ENCODE results near the gene GLP2R.

DNA sequence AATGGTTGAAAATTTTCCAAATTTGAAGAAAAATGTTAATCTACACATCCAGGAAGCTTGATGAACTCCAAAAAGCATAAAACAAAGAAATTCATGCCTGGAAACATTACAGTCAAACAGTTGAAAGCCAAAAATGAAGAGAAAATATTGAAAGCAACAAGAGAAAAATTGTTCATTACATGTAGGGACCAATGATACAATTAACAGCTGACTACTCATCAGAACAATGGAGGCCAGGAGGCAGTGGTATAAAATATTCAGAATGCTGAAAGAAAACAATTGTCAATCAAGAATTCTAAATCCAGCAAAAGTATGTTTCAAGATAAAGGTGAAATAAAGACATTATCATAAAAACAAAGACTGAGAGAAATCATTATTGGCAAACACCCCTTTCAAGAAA lies 57.7 kb downstream of the GLP2R start:
- TF ChIP-seq, protein P1, sequence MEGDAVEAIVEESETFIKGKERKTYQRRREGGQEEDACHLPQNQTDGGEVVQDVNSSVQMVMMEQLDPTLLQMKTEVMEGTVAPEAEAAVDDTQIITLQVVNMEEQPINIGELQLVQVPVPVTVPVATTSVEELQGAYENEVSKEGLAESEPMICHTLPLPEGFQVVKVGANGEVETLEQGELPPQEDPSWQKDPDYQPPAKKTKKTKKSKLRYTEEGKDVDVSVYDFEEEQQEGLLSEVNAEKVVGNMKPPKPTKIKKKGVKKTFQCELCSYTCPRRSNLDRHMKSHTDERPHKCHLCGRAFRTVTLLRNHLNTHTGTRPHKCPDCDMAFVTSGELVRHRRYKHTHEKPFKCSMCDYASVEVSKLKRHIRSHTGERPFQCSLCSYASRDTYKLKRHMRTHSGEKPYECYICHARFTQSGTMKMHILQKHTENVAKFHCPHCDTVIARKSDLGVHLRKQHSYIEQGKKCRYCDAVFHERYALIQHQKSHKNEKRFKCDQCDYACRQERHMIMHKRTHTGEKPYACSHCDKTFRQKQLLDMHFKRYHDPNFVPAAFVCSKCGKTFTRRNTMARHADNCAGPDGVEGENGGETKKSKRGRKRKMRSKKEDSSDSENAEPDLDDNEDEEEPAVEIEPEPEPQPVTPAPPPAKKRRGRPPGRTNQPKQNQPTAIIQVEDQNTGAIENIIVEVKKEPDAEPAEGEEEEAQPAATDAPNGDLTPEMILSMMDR (conservative IDR thresholded peaks at IDR 0.05), result no peak
- TF ChIP-seq ZFX (IDR thresholded peaks at IDR 0.05), result no peak

Data from C4-2B (cell line).